CD4-positive, CD25-positive, alpha-beta regulatory T cell (primary cell): ENCODE results near the gene NAV2. TPM values are rescaled to one million over a fixed set of nuclear protein-coding genes. Genes with fewer than 3 reads are reported as not detected.
"Not testable (repeated sequence)": the region's sequence is repeated elsewhere in the genome, so short reads cannot be mapped to it uniquely, and the experiment has no call there.

ENCODE experiments used
- ATAC-seq, 2 donors: fragments of 150-1000 bp; cut with Tn5 transposase; one replicate each; pipeline ENCODE4 v1.10.0; 2021; ENCODE audit warnings: low read depth in 2 of 2, moderate number of reproducible peaks in 2 of 2, moderate library complexity in 1 of 2
- DNase-seq, 3 donors: peaks; one replicate each; pipeline versions ENCODE4 v3.0.0 to v3.0.0-alpha.2; 2012 to 2022; ENCODE audit warnings: mixed read lengths in 1 of 3
- H3K27ac ChIP-seq: one replicate; pipeline ENCODE4 v1.7.0; 2013; ENCODE audit warnings: mild to moderate bottlenecking, low read length; ENCODE audit not compliant: insufficient read depth, poor library complexity, severe bottlenecking
- H3K27me3 ChIP-seq: one replicate; pipeline ENCODE4 v1.7.0; 2013; ENCODE audit warnings: low read length; ENCODE audit not compliant: control insufficient read depth, insufficient read depth
- H3K36me3 ChIP-seq: one replicate; pipeline ENCODE4 v1.7.0; 2013; ENCODE audit warnings: mild to moderate bottlenecking, low read length, moderate library complexity; ENCODE audit not compliant: control insufficient read depth, insufficient read depth
- H3K4me1 ChIP-seq: 2 replicates; pipeline ENCODE4 v1.7.0; 2013; ENCODE audit warnings: mild to moderate bottlenecking, low read length; ENCODE audit not compliant: insufficient read depth, control insufficient read depth, poor library complexity, severe bottlenecking
- H3K4me3 ChIP-seq: one replicate; pipeline ENCODE4 v1.7.0; 2013; ENCODE audit warnings: low read depth, mild to moderate bottlenecking, low read length, moderate library complexity
- H3K9me3 ChIP-seq, 2 experiments: 1 replicate in 1 of 2; 2 replicates in 1 of 2; pipeline ENCODE4 v1.7.0; 2013; ENCODE audit warnings: low read length in 2 of 2, mild to moderate bottlenecking in 1 of 2, moderate library complexity in 1 of 2; ENCODE audit not compliant: control insufficient read depth in 2 of 2
- H3K27ac Mint-ChIP-seq, 3 donors: one replicate each; pipeline ENCODE4 v1.8.0; 2020 to 2022; ENCODE audit warnings: mild to moderate bottlenecking in 3 of 3, mixed read lengths in 3 of 3, moderate library complexity in 2 of 3
- H3K27me3 Mint-ChIP-seq: one replicate; pipeline ENCODE4 v1.8.0; 2022; ENCODE audit warnings: mild to moderate bottlenecking, mixed read lengths
- H3K36me3 Mint-ChIP-seq: one replicate; pipeline ENCODE4 v1.8.0; 2020; ENCODE audit warnings: mixed read lengths
- H3K4me1 Mint-ChIP-seq, 4 donors: one replicate each; pipeline ENCODE4 v1.8.0; 2020 to 2022; ENCODE audit warnings: mixed read lengths in 4 of 4, mild to moderate bottlenecking in 1 of 4
- H3K4me3 Mint-ChIP-seq, 4 donors: one replicate each; pipeline ENCODE4 v1.8.0; 2020 to 2022; ENCODE audit warnings: mild to moderate bottlenecking in 4 of 4, mixed read lengths in 4 of 4, moderate library complexity in 3 of 4
- H3K9me3 Mint-ChIP-seq, 7 donors: one replicate each; pipeline ENCODE4 v1.8.0; 2020 to 2022; ENCODE audit warnings: mixed read lengths in 7 of 7, mild to moderate bottlenecking in 3 of 7, moderate library complexity in 2 of 7
- polyA plus RNA-seq, 4 donors: library from polyadenylated mRNA; unstranded; fragments of 300-500 nt; fragmentation: Illumina TruSeq; gene quantifications; one replicate each; pipeline ENCODE4 v1.2.3, GENCODE V29; 2021
- total RNA-seq: library from RNA; stranded (reverse); gene quantifications from one replicate; pipeline ENCODE4 v1.2.3, GENCODE V29; 2022

NAV2 gene
- total and polyA plus RNA-seq, 5 donors from 2014 or later, result 0.14 to 0.59 (median 0.36) TPM; not detected in 2

DNA sequence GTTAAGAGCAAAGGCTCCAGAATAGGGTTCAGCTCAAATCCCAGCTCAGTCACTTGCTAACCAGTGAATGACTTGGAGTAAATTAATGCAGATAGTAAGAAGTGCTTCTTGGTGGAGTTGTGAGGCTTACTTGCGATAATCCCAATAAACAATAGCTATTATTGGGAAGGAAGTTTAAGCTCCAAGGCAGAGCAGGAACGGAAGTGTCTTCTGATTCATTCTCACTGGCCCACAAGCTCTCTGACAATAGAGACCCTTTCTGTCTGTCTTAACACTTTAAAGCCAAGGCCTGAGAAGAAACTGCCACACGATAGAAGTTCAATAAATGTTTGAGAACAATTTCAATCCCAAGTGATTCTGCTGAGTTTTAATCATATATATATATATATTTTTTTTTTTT is 292.2 kb downstream of the NAV2 start:
- Histone ChIP-seq H3K9me3 (no peaks in the 10 kb centered on the region), H3K36me3 (no peaks in the 10 kb centered on the region), H3K4me1 (no peaks in the 10 kb centered on the region), H3K27me3 (no peaks in the 10 kb centered on the region), H3K27ac (no peak overlapping the region), H3K4me3 (no peak overlapping the region)
- DNase-seq (no peak), ATAC-seq (no peak)
- H3K9me3 Mint-ChIP-seq, result peaks cover 0 to 2% (median 0%) of the 10 kb centered on the region in 7 donors
- H3K4me1 Mint-ChIP-seq, result no peaks in the 10 kb centered on the region
- H3K4me3 Mint-ChIP-seq, result no peak overlapping the region
- no peaks in the 10 kb centered on the region for H3K36me3 Mint-ChIP-seq
- H3K27me3 Mint-ChIP-seq, result no peaks in the 10 kb centered on the region
- no peak overlapping the region for H3K27ac Mint-ChIP-seq

DNA sequence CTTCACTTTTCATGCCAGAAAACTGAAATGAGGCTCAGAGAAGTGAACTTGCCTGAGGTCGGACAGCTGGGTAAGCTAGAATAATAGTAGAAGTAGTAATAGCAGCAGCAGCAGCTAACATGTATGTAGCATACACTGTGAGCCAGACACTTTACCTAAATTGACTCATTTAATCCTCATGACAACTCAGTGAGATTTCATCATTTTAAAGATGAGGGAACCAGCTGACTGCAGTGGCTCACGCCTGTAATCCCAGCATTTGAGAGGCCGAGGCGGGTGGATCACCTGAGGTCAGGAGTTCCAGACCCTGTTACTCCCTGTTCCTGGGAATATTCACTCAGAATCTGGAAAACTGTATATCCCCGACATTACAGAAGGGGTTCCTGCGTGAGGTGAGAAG is 293.1 kb downstream of the NAV2 start:
- no peaks in the 10 kb centered on the region for H3K27me3 Mint-ChIP-seq
- Histone ChIP-seq H3K27ac (no peak overlapping the region), H3K4me1 (no peaks in the 10 kb centered on the region), H3K27me3 (no peaks in the 10 kb centered on the region), H3K36me3 (no peaks in the 10 kb centered on the region), H3K4me3 (no peak overlapping the region), H3K9me3 (no peaks in the 10 kb centered on the region)
- H3K9me3 Mint-ChIP-seq, result peaks cover 0 to 2% (median 0%) of the 10 kb centered on the region in 7 donors
- no peak overlapping the region for H3K4me3 Mint-ChIP-seq
- no peak for ATAC-seq
- no peaks in the 10 kb centered on the region for H3K4me1 Mint-ChIP-seq
- no peak overlapping the region for H3K27ac Mint-ChIP-seq
- DNase-seq, result no peak
- no peaks in the 10 kb centered on the region for H3K36me3 Mint-ChIP-seq

DNA sequence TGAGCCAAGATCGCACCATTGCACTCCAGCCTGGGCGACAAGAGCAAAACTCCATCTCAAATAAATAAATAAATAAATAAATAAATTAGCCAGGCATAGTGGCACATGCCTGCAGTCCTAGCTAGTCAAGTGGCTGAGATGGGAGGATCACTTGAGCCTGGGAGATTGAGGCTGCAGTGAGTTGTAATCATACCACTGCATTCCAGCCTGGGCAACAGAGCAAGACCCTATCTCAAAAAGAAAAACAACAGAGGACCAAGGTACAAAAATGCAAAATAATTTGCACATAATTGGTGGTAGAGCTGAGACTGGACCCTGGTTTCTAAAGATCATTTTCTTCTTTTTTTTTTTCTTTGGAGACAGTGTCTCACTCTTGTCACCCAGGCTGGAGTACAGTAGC is 294.0 kb downstream of the NAV2 start:
- H3K9me3 Mint-ChIP-seq, H3K4me1 Mint-ChIP-seq, H3K4me1 ChIP-seq, H3K4me3 ChIP-seq, H3K27ac ChIP-seq, H3K4me3 Mint-ChIP-seq, DNase-seq, H3K9me3 ChIP-seq, H3K27me3 ChIP-seq, H3K27ac Mint-ChIP-seq, H3K27me3 Mint-ChIP-seq, ATAC-seq, H3K36me3 ChIP-seq, H3K36me3 Mint-ChIP-seq: not testable (repeated sequence)

DNA sequence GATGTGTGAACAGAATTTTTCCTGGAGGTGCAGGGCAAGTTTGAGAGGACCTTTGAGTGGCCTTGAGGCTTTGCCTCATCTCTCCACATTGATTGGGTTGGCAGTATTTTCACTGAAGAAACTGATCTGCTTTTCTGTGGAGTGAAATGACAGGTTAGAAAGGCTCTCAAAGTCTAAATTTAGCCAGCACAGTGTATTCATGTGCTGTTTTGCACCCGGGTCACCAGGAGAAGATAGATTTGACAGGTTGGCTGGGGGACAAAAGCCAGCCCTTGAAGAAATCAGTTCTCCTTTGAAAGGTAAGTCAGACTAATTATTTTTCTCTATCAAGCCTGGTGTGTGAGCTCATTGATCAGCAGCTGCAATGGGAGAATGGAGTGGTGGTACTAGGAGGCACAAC is 294.7 kb downstream of the NAV2 start:
- ATAC-seq (no peak), DNase-seq (no peak)
- Histone ChIP-seq H3K27me3 (no peaks in the 10 kb centered on the region), H3K9me3 (no peaks in the 10 kb centered on the region), H3K4me1 (no peaks in the 10 kb centered on the region), H3K36me3 (no peaks in the 10 kb centered on the region), H3K4me3 (no peak overlapping the region), H3K27ac (no peak overlapping the region)
- no peak overlapping the region for H3K4me3 Mint-ChIP-seq
- no peaks in the 10 kb centered on the region for H3K27me3 Mint-ChIP-seq
- H3K36me3 Mint-ChIP-seq, result no peaks in the 10 kb centered on the region
- H3K9me3 Mint-ChIP-seq, result peaks cover 0 to 2% (median 0%) of the 10 kb centered on the region in 7 donors
- H3K27ac Mint-ChIP-seq, result no peak overlapping the region
- no peaks in the 10 kb centered on the region for H3K4me1 Mint-ChIP-seq

GRCh38 chr11:20008190-20008870 is 295.7 kb downstream of the NAV2 start:
- H3K4me3 Mint-ChIP-seq, result no peak overlapping the region

GRCh38 chr11:20008871-20009644 is 296.4 kb downstream of the NAV2 start:
- no peaks in the 10 kb centered on the region for H3K36me3 Mint-ChIP-seq
- no peaks in the 10 kb centered on the region for H3K4me1 Mint-ChIP-seq
- no peak overlapping the region for H3K27ac Mint-ChIP-seq
- Histone ChIP-seq H3K9me3 (no peaks in the 10 kb centered on the region), H3K36me3 (no peaks in the 10 kb centered on the region), H3K27me3 (no peaks in the 10 kb centered on the region), H3K27ac (no peak overlapping the region), H3K4me1 (no peaks in the 10 kb centered on the region), H3K4me3 (no peak overlapping the region)
- peaks cover 0 to 2% (median 0%) of the 10 kb centered on the region in 7 donors for H3K9me3 Mint-ChIP-seq
- ATAC-seq (no peak), DNase-seq (no peak)
- H3K4me3 Mint-ChIP-seq, result no peak overlapping the region
- H3K27me3 Mint-ChIP-seq, result no peaks in the 10 kb centered on the region

More at GRCh38 chr11:20008190-20008870, 295.7 kb downstream of the NAV2 start:
- Mint-ChIP-seq H3K9me3 (peaks cover 0 to 2% (median 0%) of the 10 kb centered on the region in 7 donors), H3K36me3 (no peaks in the 10 kb centered on the region), H3K27ac (no peak overlapping the region), H3K27me3 (no peaks in the 10 kb centered on the region), H3K4me1 (no peaks in the 10 kb centered on the region)
- Histone ChIP-seq H3K27ac (no peak overlapping the region), H3K4me1 (no peaks in the 10 kb centered on the region), H3K36me3 (no peaks in the 10 kb centered on the region), H3K27me3 (no peaks in the 10 kb centered on the region), H3K9me3 (no peaks in the 10 kb centered on the region), H3K4me3 (no peak overlapping the region)
- DNase-seq (no peak), ATAC-seq (no peak)

DNA sequence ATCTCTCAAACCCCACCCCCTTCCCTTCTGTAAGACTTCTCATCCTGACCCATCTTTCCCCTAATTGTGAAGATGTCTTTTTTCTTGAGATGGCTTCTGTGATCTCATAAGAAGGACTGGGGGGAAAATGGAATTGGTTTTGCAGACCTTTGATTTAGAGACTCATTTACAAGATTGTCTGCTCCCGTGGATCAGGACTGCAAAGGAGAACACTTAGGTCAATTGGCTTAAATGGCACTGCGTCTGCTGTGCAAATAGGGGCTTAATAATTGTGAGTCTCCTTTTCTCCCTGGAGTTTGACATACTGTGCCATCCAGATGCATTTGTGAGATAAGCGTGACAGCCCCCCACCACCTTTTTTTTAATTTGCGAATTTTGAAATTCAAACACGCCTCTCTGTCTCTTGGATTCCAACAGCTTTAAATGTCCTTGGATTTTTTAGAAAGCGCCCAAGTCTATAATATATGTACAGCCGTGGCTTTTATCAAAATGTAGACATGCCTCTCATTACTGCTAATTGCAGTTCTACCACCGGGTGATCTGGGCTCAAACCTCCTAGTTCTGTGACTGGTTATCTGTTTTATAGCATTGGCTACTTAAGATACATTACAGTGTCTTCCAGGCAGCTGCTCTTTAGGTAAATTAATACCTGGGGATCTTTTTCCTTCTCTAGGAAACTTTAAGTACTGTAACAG is 297.7 kb downstream of the NAV2 start:
- no peaks in the 10 kb centered on the region for H3K4me1 ChIP-seq
- no peak for DNase-seq
- H3K36me3 ChIP-seq, result no peaks in the 10 kb centered on the region
- no peak overlapping the region for H3K27ac Mint-ChIP-seq
- no peak for ATAC-seq
- no peak overlapping the region for H3K27ac ChIP-seq
- H3K27me3 ChIP-seq, result no peaks in the 10 kb centered on the region
- no peaks in the 10 kb centered on the region for H3K4me1 Mint-ChIP-seq
- no peaks in the 10 kb centered on the region for H3K27me3 Mint-ChIP-seq
- H3K9me3 Mint-ChIP-seq, result no peaks in the 10 kb centered on the region
- H3K36me3 Mint-ChIP-seq, result no peaks in the 10 kb centered on the region
- H3K9me3 ChIP-seq, result no peaks in the 10 kb centered on the region
- no peak overlapping the region for H3K4me3 ChIP-seq
- H3K4me3 Mint-ChIP-seq, result no peak overlapping the region
